ENCODE data around the gene EXOC1.

DNA sequence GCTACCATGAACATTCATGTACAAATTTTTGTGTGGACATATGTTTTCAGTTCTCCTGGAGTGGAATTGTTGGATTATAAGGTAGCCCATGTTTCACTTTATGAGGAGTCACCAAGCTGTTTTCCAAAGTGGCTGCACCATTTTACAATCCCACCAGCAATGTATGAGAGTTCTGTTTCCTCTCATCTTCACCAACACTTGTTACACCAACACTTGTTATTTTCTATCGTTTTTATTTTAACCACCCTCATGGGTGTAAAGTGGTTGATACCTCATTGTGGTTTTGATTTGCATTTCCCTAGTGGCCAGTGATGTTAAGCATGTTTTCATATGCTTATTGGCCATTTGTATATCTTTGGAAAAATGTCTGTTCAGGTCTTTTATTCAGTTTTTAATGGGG is 4.1 kb downstream of the EXOC1 start:
- TF ChIP-seq, protein P1, sequence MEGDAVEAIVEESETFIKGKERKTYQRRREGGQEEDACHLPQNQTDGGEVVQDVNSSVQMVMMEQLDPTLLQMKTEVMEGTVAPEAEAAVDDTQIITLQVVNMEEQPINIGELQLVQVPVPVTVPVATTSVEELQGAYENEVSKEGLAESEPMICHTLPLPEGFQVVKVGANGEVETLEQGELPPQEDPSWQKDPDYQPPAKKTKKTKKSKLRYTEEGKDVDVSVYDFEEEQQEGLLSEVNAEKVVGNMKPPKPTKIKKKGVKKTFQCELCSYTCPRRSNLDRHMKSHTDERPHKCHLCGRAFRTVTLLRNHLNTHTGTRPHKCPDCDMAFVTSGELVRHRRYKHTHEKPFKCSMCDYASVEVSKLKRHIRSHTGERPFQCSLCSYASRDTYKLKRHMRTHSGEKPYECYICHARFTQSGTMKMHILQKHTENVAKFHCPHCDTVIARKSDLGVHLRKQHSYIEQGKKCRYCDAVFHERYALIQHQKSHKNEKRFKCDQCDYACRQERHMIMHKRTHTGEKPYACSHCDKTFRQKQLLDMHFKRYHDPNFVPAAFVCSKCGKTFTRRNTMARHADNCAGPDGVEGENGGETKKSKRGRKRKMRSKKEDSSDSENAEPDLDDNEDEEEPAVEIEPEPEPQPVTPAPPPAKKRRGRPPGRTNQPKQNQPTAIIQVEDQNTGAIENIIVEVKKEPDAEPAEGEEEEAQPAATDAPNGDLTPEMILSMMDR (optimal IDR thresholded peaks at IDR 0.05 in 1 of 3, IDR thresholded peaks at IDR 0.05 in 1 of 3, conservative IDR thresholded peaks at IDR 0.05 in 1 of 3; ENCODE audit: extremely low read depth in 1 of 3, insufficient read depth in 2 of 3, low read length in 3 of 3): no peak
- no peak for TF ChIP-seq EZH2 (IDR thresholded peaks at IDR 0.05; ENCODE audit: low read length)
